Ammon's horn (tissue), 1 donor: ENCODE results near the gene ZSWIM5.
"Not testable (repeated sequence)": the region's sequence is repeated elsewhere in the genome, so short reads cannot be mapped to it uniquely, and the experiment has no call there.

Source experiments
- DNase-seq: peaks from one replicate; pipeline ENCODE4 v3.0.0-alpha.2; 2016; ENCODE audit warnings: low spot score

ZSWIM5 gene

GRCh38 chr1:45084562-45084961 is 121.8 kb downstream of the ZSWIM5 start:
- DNase-seq: no peak

DNA sequence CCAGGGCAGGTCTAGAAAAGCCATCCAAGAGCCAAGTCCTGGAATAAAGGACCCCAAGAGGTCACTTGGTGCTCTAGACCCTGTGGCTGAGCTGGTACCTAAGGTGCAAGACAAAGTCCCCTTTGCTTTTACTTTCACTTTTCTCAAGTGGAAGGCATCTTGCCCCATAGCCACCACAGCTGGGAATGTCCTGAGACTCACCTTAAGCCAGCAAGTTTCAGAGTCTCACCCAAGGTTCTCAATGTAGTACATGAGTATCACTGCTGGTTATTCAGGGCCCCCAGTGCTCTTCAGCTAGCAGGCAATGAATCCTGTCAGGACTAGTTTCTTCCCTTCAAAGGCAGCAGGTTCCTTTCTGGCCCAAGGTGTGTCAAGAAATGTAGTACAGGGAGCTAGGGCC is 126.9 kb downstream of the ZSWIM5 start:
- no peak for DNase-seq

- not testable (repeated sequence) for DNase-seq
Observed at GRCh38 chr1:45076959-45077358, 129.4 kb downstream of the ZSWIM5 start.

- no peak for DNase-seq
Observed at GRCh38 chr1:45071567-45071966, 134.8 kb downstream of the ZSWIM5 start.

DNA sequence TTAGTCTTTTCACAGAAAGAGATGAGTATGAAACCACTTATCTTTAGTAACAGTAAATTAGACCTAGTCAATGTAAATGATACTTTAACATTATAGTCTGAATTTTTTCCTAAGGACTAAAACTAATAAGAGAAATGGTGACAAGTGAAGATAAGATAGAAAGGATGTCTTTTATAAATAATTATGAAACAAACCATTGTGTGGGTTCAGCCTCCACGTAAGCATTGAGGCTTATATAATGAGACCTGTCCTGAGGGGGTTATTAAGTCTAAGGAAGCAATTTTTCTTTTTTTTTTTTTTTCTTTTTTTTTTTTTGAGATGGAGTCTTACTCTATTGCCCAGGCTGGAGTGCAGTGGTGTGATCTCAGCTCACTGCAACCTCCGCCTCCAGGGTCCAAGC is 138.6 kb downstream of the ZSWIM5 start:
- no peak for DNase-seq

GRCh38 chr1:45065083-45065482 is 141.3 kb downstream of the ZSWIM5 start:
- no peak for DNase-seq

- DNase-seq: not testable (repeated sequence)
Observed at GRCh38 chr1:45062463-45062862, 143.9 kb downstream of the ZSWIM5 start.

DNA sequence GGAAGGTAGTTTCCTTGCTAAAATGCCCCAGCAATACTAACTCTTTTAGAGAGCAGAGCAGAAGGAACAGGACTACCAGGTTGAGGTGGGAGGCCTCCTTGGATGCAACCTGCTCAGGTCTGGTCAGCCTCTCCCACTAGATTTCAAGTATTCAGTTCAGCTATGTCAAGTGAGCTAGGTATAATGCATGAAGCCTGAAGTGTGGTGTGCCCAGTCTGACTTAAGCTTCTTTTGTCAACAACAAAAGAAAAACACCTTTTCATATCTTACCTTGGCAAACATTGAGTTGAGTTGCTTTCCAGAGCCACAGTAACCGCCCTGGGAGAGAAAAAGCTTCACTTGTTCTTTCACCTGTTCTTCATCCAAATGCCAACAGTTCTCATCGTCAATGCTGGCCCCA is 146.6 kb downstream of the ZSWIM5 start:
- DNase-seq: no peak

- no peak for DNase-seq
Observed at GRCh38 chr1:45057542-45057941, 148.9 kb downstream of the ZSWIM5 start.

DNA sequence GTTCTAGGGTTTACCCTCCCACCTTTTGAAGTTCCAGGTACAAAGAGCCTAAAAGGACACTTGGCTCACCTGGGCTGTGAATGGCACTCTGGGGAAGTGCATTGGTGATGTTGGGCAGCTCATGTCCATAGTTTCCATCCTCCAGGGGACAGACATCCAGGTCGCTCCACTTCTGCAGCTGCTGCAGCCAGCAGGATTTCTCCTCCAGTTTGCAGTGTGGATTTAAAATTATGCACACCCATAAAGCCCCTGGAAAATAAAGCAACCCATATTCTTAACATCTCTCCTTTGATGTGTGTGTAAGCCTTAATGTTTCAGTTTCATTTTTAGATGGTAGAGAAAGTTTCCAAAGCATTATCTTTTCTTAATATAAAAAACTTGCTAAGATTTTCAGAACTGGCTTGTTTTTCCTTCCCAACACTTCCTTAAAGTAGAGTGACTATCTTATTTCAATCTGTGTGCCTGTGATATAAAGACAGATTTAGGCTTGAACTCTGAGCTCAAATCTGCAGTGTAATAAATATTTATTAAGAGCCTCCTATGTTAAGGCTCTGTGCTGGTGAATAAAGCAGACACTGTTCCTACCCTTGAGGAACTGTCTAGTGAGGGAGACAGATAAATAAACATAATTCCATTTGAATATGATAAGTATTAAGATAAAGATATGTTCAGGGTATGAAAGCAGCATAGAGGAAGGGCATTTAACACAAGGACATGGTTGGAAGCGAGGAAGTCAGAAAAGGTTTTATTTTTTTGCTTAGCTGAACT is 155.2 kb downstream of the ZSWIM5 start:
- no peak for DNase-seq

DNA sequence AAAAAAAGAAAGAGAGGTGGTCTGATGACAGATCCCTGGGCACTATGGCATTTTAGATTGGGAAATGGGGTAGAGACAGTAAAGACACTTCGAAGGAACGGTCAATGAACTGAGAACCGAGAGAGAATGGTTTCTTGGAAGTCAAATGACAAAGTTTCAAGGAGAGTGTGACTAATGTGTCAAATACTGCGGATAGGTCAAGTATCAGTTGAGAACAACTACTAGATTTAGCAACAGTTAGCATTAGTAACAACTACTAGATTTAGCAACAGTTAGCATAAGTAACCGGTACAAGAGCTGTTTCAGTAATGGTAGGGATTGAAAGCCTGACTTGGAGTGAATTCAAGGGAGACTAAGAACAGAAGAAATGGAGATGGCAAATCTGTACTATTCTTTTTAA is 159.4 kb downstream of the ZSWIM5 start:
- no peak for DNase-seq

DNA sequence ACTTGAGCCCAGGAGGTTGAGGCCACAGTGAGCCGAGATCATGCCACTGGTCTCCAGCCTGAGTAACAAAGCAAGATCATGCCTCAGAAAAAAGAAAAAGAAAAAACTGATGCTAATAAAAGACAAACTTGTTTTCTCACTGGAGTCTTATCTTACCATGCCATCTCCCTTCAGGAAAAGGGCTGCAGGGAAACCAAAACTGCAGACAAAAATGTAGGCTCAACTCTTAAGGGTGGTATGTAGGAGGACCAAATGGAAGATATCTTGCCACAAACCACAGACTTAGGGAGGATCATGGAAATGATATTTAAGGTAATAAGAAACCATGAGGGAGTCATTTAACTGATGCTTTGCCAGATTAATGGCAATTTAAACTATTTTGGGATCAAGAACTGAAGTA is 161.5 kb downstream of the ZSWIM5 start:
- DNase-seq: no peak

- DNase-seq: no peak
Observed at GRCh38 chr1:45043094-45043493, 163.3 kb downstream of the ZSWIM5 start.

- DNase-seq: no peak
Observed at GRCh38 chr1:45040297-45040696, 166.1 kb downstream of the ZSWIM5 start.

GRCh38 chr1:45038661-45039364 is 167.6 kb downstream of the ZSWIM5 start:
- no peak for DNase-seq

DNA sequence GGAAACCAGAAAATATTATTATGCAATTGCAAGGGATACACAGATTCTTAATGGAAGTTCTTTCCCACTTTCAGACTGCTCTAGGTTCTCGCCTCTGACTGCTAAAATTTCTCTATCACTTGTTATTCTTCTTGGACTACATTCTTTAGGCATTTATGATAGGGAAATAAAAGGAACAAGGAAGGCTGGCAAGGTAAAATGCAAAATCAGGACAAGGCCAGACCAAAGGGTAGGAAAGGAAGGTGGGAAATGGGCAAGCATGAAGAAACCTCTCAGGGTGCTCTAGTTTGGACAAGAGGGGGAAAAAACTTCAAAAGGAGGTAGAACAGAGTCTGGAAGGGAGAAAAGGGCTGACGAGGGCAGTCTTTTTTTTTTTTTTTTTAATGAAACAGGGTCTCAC is 168.2 kb downstream of the ZSWIM5 start:
- no peak for DNase-seq

DNA sequence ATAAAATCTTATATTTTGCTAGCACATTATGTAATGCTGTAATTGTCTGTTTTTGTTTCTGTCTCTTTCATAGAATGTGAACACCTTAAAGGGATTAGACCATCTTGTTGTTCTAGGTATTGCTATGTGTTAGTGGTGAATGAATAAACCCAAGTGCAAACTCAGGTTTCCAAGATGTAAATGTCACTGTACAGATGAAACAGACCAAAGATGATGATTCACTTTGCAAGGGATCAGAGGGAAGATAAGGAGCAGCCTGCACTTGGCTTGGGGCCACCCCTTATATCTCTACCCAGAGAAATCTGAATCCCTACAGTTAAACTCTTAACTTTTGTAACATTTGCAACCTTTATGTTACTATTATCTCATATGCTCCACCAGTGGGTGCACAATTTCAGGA is 168.9 kb downstream of the ZSWIM5 start:
- DNase-seq: no peak

GRCh38 chr1:45035631-45036301 is 170.6 kb downstream of the ZSWIM5 start:
- DNase-seq: no peak

DNA sequence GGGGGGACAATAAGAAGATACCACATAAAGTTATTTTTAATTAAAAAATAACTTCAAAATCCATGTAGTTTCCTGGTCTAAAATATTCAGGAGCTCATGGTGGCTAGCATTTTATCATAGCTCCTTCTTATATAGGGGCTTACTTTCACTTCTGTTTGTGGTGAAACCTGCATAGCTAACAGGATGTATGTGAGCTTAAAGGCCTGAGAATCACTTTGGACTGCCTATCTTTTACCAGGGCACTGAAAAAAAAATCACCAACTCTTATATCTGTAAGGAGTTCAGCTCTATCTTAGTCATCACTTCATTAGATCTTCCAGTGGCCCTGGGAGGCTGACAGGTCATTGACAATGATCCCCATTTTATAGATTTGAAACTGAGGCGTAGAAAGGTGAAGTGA is 173.0 kb downstream of the ZSWIM5 start:
- DNase-seq: no peak

- DNase-seq: no peak
Observed at GRCh38 chr1:45032837-45033236, 173.6 kb downstream of the ZSWIM5 start.

- DNase-seq: no peak
Observed at GRCh38 chr1:45026446-45026845, 180.0 kb downstream of the ZSWIM5 start.

DNA sequence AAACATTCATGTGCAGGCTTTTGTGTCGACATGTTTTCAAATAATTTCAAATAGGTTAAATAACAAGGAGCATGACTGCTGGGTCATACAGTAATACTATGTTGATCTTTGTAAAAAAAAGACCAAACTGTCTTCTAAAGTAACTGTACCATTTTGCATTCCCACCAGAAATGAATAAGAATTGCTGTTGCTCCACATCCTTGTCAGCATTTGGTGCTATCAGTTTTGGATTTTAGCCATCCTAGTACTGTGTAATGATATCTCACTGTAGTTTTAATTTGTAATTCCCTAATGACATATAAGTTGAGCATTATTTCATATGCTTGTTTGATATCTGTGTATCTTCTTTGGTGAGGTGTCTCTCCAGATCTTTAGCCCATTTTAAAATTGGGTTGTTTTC is 182.7 kb downstream of the ZSWIM5 start:
- DNase-seq: no peak

GRCh38 chr1:45018599-45019230 is 187.7 kb downstream of the ZSWIM5 start:
- peak; percentile 68 for DNase-seq
